Neural progenitor cell (in vitro differentiated cells): ENCODE results near the gene THOC5.

ENCODE experiments used
- CTCF ChIP-seq: fragments of 200-600 bp; sonication (generic); IDR thresholded peaks from 2 replicates; pipeline ENCODE4 v1.5.1; 2017; ENCODE audit warnings: antibody characterized with exemption, mild to moderate bottlenecking
- EZH2 ChIP-seq: fragments of 200-600 bp; sonication (generic); IDR thresholded peaks from 2 replicates; pipeline ENCODE4 v1.6.1; 2017; ENCODE audit warnings: antibody characterized with exemption, mild to moderate bottlenecking, moderate library complexity
- EZH2phosphoT487 ChIP-seq: fragments of 200-600 bp; sonication (generic); IDR thresholded peaks from 2 replicates; pipeline ENCODE4 v1.6.1; 2017; ENCODE audit warnings: antibody characterized with exemption

- no peak for TF ChIP-seq CTCF
- TF ChIP-seq EZH2 = no peak
- no peak for TF ChIP-seq EZH2phosphoT487
These were observed 28.2 kb upstream of the THOC5 start for GRCh38 chr22:29581799-29582198.
